ENCODE results near the gene NUP93.
"Not testable (repeated sequence)": the region's sequence is repeated elsewhere in the genome, so short reads cannot be mapped to it uniquely, and the experiment has no call there.

The NUP93 gene

DNA sequence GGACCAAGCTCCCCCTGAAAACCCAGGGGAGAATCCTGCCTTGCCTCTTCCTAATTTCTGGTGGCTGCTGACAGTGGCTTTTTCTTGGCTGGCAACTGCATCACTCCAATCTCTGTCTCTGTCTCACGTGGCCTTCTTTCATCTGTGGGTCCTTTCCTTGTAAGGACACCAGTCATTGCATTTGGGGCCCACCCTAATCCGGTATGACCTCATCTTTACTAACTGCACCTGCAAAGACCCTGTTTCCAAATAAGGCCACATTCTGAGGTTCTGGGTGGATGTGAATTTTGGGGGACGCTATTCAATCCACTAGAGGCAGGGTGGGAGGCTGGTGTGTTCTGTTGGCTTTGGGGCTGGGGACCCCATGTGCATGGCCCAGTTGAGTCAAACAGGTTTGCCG, 146.1 kb downstream of the NUP93 start:
- DNase-seq, result no peak

DNA sequence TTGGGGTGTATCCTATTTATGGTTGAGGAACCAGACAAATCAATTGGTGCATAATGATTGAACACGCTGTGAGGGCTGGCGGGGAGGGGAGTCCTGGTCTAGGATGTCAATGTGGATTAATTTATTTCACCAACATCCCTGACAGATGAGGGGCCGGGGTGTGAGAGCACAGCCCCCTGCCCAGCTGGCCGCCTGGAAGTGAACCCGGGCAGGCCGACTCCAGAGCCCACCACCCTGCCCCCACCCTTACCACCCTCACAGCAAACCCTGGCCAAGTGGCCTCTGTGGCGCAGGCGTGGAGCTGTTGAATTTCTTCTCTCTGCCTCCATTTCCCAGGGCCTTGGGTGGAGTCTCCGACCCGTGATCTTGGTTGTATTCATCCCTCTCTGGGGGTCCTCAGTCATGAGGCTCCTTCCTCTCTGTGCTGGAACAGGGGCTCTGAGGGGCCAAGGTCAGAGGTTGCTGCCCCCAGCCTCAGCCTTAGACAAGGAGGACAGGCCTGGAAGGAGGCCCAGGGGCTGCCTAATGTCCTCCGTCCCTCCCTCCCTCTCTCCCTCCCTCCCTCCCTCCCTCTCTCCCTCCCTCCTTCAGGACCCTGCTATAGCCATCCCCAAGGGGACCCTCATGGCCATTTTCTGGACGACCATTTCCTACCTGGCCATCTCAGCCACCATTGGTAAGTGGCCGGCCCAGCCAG, 147.7 kb downstream of the NUP93 start:
- DNase-seq, result no peak

DNA sequence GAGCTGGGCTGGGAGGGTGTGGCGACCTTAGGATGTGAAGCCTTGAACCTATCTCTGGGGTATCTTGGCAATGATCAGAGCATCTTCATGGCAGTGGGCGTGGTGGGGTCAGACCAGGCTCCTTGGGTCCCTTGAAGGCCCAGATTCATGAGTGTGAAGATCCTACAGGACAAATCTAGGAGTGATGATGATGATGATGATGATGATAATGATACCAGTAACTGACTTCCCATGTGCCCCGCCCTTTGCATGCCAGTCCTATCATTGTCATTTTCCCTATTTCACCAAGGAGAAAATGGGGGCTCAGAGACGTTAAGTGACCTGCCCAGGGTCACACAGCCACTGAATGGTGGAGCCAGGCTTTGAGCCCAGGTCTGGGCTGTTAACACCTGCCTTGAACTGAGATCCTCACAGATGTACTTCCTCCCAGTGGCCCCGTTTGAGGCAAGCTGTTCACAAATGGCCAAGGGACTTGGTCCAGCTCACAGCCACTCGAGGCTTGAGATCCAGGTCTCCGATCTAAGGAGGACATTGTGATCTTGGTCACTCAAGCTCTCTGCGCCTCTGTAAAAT, 148.4 kb downstream of the NUP93 start:
- no peak for DNase-seq

DNA sequence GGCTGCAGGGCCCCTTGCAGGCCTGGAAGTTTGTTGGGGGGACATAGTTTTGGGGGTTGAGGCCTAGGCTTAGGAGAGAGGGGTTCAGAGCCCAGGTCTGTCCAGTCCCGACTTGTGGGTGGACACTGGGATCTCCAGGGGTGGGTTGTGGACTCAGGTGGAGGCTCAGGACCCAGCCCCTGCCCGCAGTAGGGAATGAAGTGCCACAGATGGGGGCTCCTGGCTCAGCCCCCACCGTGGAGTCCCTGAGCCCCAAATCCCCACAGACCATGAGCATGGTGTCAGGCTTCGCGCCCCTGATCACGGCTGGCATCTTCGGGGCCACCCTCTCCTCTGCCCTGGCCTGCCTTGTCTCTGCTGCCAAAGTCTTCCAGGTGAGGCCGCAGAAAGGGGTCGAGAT, 149.3 kb downstream of the NUP93 start:
- no peak for DNase-seq

DNA sequence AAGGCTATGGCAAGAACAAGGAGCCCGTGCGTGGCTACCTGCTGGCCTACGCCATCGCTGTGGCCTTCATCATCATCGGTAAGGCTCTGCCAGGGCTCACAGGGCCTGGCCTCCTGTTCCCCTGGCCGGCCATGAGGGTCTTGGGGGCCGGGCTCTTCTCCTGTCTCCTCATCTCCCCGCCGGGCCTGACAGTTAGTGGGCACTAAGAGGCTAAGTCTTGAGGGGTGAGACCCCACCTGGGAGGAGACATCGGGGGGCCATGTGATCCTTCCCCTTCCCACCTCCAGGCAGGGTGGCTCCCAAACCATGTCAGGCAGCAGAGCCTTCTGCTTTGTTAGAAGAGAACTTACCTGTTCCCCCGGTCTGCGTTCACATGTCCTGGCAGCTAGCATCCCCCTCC, 150.2 kb downstream of the NUP93 start:
- DNase-seq, result no peak

DNA sequence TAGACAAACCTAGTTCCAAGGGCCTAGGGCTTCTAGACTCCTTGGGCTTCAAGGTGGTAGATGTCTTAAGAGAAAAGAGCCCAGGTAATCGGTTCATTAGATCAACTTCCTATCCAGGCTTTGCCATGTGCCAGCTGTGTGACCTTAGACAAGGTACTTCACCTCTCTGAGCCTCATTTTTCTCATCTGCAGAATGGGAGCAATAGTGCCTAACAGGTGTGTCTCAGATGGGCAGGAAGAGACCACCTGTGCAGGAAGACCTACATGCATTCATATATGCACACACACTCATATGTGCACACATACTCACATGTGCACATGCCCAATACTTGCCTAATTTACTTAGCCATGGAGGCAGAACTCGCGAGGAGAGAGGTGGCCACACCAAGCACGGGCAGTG, 150.8 kb downstream of the NUP93 start:
- no peak for DNase-seq

DNA sequence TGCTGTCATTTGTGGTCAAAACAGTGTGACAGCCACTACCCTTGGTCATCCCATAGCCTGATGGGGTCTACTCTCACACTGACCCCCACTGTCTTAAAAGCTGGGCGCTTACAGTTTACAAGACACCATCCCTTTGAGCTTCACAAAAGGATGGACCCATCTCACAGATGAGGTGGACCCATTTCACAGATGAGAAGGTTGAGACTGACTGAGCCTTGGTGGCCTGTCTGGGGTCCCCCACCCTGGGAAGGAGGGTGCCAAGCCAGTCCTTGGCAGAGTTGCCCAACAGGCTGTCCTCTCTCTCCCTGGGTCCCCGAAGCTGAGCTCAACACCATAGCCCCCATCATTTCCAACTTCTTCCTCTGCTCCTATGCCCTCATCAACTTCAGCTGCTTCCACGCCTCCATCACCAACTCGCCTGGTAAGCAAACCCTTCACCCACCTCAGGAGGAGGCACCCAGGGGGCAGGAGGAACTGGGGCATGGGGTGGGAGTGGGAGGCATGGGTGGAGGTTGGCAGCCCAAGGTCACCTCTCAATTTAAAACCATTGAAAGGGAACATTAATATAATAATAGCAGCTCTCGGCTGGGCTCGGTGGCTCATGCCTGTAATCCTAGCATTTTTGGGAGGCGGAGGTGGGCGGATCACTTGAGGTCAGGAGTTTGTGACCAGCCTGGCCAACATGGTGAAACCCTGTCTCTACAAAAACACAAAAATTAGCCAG, 152.3 kb downstream of the NUP93 start:
- no peak for DNase-seq

DNA sequence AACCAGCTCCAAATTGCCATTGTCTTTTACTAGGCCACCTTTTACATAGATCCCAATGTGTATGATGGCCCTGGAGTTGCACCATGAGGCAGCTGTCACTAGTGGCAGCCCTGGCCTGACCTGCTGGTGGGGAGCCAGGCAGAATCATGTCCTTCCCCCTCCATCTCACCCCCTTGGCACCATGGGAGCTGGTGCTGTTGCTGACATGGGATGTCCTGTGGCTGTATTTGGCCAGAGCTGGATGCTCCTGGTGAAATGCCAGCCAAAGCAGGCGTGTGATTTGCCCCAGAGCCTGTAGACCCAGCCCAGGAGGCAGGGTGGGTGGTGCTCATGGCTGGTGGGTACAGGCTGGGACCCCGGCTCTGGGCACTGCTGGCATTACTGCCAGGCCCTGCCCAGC, 153.7 kb downstream of the NUP93 start:
- no peak for DNase-seq

DNA sequence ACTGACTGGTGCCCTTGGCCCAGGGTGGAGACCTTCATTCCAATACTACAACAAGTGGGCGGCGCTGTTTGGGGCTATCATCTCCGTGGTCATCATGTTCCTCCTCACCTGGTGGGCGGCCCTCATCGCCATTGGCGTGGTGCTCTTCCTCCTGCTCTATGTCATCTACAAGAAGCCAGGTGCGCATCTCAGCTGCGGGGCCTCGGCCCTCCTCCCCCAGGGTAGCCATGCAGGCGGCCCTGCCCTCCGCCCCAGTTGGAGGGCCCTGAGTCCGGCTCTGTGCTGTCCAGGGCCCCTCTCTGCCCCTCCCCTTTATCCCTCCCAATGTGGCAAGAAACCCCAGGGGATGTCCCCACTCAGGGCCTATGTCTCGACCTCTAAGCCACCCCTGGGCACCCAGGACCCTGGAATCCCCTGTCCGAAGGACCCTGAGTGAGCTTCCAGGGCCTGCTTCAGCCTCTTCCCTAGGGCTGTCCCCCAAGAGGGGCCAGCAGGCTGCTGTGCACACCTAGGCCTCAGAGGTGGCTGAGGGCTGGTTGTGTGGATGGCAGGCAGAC, 154.2 kb downstream of the NUP93 start:
- DNase-seq, result no peak

DNA sequence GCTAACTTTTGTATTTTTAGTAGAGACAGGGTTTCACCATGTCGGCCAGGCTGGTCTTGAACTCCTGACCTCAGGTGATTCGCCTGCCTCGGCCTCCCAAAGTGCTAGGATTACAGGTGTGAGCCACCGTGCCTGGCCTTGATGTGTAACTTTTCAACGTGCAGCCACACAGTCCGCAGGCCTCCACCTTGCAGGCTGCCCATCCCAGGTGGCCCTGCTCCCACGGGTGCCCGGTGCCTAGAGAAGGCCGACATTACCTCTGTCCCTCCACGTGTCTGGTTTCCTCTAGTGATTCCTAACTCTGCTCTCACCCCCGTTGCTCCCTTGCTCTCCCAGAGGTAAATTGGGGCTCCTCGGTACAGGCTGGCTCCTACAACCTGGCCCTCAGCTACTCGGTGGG, 155.0 kb downstream of the NUP93 start:
- not testable (repeated sequence) for DNase-seq

DNA sequence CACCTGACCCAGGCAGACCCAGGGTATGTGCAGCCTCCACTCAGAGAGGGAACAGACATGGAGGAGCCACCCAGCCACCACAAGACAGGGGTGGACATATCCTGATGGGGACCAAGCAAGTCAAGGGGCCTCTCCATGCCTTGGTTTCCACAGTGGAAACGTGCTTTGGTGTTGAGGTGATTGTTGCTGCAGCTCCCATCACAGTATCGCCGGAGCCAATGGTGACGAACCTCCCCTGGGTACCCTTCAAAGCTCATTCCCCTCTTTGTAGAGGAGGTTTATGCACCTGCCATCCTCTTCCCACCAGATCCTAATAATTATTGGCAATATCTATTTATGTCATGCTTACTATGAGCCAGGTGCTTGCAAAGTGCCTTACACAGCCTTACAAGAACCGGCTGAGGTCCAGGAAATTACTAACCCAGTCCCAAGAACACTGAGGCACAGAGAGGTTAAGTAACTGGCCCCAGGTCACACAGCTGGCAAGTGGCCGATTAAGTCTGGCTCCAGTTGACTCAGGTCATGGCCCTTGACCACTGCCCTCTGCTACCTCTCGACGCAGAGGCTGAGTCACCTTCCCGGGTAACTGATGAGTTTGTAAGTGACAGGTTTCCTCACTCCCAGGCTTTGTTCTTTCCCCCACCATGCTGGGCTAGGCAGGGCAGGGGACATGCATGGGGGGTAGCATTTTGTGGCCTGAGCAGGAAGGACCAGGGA, 155.7 kb downstream of the NUP93 start:
- DNase-seq, result no peak

DNA sequence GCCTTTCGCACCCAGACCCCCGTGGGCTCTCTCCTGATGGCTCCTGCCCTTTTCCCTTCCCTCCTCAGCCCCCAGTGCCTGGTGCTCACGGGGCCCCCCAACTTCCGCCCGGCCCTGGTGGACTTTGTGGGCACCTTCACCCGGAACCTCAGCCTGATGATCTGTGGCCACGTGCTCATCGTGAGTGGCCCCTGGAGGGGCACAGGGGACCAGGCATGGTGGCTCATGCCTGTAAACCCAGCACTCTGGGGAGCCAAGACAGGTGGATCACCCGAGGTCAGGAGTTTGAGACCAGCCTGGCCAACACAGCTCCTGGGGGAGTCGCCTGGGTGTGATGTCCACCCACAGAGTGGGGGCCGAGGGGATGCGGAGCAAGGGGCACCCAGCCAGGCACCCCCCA, 156.4 kb downstream of the NUP93 start:
- DNase-seq, result no peak

DNA sequence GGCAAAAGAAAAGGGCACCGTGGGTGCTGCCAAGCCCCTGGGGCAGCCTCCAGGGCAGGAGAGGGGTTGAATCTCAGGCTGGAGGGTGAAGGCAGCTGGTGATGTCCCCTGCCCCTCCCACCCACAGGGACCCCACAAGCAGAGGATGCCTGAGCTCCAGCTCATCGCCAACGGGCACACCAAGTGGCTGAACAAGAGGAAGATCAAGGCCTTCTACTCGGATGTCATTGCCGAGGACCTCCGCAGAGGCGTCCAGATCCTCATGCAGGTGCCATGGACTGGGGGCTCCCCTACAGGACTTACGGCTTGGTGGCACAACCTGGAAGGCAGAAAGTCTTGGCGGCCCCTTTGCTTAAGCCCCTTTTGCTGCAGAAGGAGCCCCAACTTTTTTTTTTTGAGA, 156.9 kb downstream of the NUP93 start:
- DNase-seq, result no peak

DNA sequence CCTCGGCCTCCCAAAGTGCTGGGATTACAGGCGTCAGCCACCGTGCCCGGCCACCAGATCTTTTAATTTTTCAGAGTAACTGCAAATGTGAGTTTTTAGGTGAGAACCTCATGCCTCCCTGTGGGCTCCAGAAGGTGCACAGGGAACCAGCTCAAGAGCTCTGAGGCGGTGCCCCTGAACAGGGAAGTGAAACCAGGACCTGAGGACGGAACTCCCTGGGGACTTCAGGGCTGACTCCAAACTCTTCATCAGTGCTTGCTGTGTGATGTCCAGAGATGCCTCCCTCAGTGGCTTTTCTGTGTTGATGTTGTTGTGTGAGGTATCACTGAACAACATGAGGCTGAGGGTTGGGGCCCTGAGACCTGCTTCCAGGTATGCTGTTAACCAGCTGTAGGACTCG, 158.9 kb downstream of the NUP93 start:
- peak; percentile 72 to 74 (median 73) for DNase-seq

DNA sequence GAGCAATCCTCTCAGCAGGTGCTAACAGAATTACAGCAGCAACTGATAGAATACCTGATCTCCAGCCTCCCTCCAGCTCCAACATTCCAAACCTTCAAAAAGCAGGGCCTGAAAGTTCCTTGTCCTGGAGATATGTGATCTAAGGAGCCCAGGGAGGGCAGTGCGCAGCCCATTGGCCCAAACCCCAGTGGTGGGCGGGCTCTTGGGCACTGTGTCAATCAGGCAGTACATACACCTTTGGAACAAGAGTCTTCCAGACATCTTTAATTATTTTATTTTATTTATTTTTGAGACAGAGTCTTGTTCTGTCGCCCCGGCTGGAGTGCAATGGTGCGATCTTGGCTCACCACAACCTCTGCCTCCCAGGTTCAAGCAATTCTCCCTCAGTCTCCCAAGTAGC, 159.3 kb downstream of the NUP93 start:
- DNase-seq, result no peak

DNA sequence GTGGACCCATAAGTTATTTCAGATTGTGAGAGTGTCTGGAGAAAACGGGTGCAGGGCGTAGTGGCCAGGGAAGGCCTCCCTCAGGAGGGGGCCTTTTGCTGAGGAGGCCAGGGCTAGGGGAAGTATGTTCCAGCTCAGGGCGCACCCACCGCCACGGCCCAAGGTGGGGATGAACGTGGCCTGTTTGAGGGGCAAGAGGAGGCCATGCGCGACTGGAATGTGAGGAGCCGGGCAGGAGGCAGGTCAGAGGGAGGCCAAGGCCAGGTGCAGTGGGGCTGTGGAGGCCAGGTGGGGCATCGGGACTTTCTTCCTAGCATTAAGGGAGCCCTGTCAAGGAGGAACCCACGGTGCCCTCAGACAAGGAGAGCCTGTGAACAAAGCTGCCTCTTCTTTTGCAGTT, 161.8 kb downstream of the NUP93 start:
- no peak for DNase-seq

DNA sequence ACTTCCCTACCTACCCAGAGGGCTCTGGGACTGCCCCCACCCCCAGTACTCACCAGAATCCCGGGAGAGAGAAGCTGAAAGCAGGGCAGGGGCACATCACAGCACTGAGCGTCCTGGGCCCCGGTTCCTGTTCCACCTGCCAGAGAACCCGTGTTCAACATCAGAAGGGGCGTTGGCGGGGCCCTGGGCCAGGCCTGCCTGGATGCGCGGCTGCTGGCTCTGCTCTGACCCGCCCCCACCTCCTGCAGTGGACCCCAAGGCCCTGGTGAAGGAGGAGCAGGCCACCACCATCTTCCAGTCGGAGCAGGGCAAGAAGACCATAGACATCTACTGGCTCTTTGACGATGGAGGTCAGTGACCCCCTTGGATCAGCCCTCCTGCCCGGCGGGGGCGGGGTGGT, 162.8 kb downstream of the NUP93 start:
- no peak for DNase-seq

DNA sequence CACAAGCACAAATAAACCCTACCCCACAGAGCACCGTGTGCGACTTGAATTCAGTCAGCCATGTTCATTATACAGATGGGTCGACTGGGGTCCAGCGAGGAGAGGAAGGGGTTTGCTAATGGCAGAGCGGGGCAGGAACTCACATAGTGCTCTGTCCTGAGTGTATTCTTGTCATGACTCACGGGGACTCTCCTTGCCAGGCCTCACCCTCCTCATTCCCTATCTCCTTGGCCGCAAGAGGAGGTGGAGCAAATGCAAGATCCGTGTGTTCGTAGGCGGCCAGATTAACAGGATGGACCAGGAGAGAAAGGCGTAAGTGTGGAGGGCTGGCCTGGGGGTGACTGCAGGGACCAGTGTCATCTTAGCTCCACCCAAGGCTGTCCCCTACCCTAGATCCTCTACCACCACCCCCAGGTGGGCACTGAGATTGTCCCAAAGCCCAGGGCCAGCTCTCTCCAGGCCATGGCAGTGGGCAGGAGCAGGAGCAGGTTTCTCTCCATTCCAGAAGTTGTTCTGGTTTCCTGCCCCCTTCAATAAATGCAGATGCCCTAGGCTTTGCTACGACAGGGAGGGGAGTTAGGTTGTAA, 164.5 kb downstream of the NUP93 start:
- DNase-seq, result no peak

DNA sequence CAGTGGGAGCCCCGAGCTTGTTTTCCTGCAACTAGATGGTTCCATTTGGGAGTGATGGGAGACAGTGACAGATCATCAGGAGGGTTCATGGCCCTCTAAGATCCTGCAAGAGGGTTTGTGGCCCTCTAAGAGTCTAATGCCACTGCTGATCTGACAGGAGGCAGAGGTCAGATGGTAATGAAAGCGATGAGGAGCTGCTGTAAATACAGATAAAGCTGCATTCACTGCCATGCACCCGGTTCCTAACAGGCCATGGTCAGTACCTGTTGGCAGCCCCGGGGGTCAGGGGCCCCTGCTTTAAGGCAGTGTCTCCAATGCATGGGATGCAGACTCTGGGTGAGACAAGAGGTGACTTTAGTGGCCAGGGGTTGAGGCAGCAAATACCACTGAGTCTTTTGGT, 165.9 kb downstream of the NUP93 start:
- DNase-seq, result no peak

DNA sequence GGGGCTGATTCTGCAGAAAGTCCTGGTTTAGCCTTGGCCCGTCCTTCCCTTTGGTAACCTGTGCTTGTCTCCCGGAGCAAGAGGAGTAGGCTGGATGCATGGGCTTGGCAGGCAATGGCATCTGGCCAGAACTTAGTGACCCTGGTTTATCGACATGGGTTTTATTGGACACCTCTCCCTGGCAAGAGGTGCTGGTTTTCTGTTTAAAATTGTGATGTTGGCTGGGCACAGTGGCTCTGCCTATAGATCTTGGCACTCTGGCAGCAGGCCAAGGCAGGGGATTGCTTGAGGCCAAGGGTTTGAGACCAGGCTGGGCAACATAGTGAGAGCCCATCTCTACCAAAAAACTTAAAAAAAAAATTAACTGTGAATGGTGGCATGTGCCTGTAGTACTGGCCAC, 166.3 kb downstream of the NUP93 start:
- no peak for DNase-seq

DNA sequence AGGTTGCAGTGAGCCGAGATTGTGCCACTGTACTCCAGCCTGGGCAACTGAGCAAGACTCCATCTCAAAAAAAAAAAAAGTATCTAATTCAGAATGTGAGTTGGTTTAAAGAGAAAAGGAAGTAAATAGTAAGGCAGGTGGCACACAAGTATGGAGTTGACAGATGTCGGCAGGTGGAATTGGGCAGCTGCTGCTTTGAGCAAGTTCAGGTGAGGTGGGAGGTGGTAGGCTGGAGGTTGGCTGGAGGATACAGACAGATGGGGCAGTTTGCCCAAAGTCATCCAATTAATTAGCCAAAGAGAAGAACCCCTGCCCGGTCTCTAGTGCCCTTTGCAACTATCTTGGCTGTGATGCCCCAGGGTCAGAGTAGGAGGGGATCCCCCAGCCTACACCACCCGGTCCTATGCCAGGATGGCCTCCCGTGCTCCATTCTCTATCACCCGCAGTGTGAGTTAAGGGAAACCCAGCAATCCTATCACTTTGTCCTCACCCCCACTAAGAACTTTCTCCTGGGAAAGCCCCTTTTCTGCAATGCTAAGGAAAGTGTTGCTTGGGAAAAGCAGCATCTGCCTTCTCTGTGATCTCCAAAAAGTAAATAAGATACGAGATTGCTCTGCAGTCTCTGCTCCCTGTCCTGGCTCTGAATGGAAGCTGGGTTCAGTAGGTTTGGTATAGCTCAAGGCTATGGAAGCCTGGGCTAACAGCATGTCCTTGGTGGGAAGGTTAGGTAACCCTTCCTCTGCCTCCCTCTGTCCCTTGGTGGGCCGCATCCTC, 167.3 kb downstream of the NUP93 start:
- no peak for DNase-seq

DNA sequence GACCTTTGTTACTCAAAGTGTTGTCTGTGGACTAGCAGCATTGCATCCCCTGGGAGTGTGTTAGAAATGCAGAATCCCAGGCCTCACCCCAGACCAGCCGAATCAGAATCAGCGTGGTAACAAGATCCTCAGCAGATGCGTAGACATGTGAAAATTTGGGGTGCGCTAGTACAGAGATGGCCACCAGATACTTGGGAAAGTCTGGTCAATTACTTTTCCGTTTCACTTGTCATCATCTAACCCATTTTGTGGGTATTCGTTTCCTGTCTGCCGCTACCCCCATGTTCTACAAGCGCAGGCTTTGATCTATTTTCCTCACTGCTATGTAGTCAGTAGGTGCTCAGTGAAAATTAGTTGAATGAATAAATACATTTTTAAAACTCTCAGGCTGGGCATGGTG, 168.9 kb downstream of the NUP93 start:
- no peak for DNase-seq
